Natural killer cell treated with Interleukin-12 subunit alpha and Interleukin-12 subunit beta and Interleukin-15 and Interleukin-18, amount 100 ng/mL, for 72 hours (primary cell): ENCODE data around the gene P2RX7. TPM values are rescaled to one million over a fixed set of nuclear protein-coding genes. Genes with fewer than 3 reads are reported as not detected.

Experiments used
- ATAC-seq, 2 donors: fragments of 150-1000 bp; cut with Tn5 transposase in 1 of 2; sonication (Bioruptor Pico), chemical (Tn5 transposase) in 1 of 2; 2 replicates each; pipeline ENCODE4 v1.10.0; 2021
- DNase-seq: peaks from one replicate; pipeline ENCODE4 v3.0.0; 2022; ENCODE audit warnings: low spot score
- H3K27ac Mint-ChIP-seq, 2 donors: 1 replicate in 1 of 2; 2 replicates in 1 of 2; pipeline ENCODE4 v1.8.0; 2022; ENCODE audit warnings: mixed read lengths in 2 of 2, mild to moderate bottlenecking in 1 of 2, moderate library complexity in 1 of 2
- H3K27me3 Mint-ChIP-seq, 2 donors: 1 replicate in 1 of 2; 2 replicates in 1 of 2; pipeline ENCODE4 v1.8.0; 2022; ENCODE audit warnings: mixed read lengths in 2 of 2
- H3K36me3 Mint-ChIP-seq: one replicate; pipeline ENCODE4 v1.8.0; 2022; ENCODE audit warnings: mixed read lengths
- H3K4me1 Mint-ChIP-seq, 2 donors: 1 replicate in 1 of 2; 2 replicates in 1 of 2; pipeline ENCODE4 v1.8.0; 2022; ENCODE audit warnings: low read depth in 2 of 2, mixed read lengths in 2 of 2, mild to moderate bottlenecking in 1 of 2
- H3K4me3 Mint-ChIP-seq: one replicate; pipeline ENCODE4 v1.8.0; 2022; ENCODE audit warnings: mixed read lengths
- H3K9me3 Mint-ChIP-seq: 2 replicates; pipeline ENCODE4 v1.8.0; 2022; ENCODE audit warnings: mixed read lengths
- total RNA-seq, 2 donors: library from RNA; stranded (reverse); gene quantifications; one replicate each; pipeline ENCODE4 v1.2.3, GENCODE V29; 2022

P2RX7 gene
- total RNA-seq, 2 donors from 2014 or later, result 20.2 to 46.6 TPM

DNA sequence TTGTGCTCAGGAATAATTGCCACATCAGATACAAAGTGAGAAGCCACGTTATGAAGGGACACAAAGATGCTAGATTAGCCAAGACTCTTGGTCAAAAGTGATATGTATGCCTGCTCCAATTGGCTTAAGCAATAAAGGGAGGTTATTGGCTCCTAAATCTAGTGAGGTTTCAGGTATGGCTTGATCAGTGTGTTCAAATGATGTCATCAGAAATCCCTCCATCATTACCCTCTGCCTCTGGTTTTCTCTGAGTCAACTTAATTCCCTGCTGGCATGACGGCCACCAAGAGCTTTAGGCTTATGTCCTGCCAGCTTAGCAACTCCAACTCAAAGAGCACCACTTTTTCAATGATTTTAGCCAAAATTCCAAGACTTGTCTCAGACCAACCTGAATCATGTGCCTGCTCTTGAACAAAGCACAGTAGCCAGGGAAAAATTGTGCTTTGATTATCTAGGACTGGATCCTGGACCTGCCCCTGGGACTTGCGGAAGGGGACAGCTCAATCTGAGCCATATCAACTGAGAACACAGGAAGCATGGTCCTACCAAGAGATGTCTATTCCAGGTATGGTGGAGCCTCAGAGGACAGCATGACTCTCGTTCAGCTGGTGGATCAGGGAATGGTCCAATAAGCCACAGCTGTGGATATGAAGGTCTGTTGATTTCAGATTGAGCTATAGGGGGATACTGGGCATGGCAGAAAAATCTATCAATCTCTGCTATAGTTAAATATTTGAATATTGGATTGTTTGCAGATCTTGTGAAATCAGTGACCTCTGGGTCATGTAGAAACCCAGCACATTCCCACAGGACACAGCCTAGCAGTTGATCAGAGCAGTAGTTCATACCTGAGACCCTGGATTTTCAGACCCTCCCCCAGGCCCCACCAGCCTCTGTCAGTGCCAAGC lies 16.1 kb upstream of the P2RX7 start:
- no peak overlapping the region for H3K4me3 Mint-ChIP-seq
- H3K36me3 Mint-ChIP-seq, result no peaks in the 10 kb centered on the region
- no peak overlapping the region for H3K27ac Mint-ChIP-seq
- H3K27me3 Mint-ChIP-seq, result no peaks in the 10 kb centered on the region
- DNase-seq (no peak), ATAC-seq (no peak)
- no peaks in the 10 kb centered on the region for H3K9me3 Mint-ChIP-seq
- peaks cover 0 to 7% of the 10 kb centered on the region in 2 donors for H3K4me1 Mint-ChIP-seq

DNA sequence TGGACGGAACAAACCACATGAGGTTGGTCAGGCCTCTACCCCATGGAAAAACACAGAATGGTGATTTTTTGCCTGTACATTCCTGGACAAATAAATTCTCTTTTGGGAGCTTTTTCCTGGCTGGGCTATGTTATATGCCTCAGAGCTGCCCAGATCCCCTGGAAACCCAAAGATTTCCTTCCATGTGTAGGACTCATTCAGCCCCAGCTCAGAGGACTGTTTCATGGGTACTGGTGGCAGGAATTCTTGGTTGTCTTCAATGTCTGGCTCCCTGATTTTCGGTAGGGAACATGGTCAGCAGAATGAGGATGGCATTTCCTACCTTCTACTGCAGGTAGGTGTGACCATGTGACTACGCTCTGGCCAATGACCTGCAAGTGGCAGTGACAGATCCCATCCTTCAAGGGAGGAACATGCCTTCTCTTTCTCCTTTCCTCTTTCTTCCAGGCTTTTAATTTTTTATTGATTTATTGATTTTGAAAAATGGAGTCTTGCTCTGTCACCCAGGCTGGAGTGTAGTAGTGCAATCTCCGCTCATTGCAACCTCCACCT lies 15.4 kb upstream of the P2RX7 start:
- DNase-seq (no peak), ATAC-seq (no peak)
- H3K9me3 Mint-ChIP-seq, result no peaks in the 10 kb centered on the region
- no peak overlapping the region for H3K4me3 Mint-ChIP-seq
- no peaks in the 10 kb centered on the region for H3K27me3 Mint-ChIP-seq
- H3K36me3 Mint-ChIP-seq, result no peaks in the 10 kb centered on the region
- no peak overlapping the region for H3K27ac Mint-ChIP-seq
- peaks cover 0 to 7% of the 10 kb centered on the region in 2 donors for H3K4me1 Mint-ChIP-seq

DNA sequence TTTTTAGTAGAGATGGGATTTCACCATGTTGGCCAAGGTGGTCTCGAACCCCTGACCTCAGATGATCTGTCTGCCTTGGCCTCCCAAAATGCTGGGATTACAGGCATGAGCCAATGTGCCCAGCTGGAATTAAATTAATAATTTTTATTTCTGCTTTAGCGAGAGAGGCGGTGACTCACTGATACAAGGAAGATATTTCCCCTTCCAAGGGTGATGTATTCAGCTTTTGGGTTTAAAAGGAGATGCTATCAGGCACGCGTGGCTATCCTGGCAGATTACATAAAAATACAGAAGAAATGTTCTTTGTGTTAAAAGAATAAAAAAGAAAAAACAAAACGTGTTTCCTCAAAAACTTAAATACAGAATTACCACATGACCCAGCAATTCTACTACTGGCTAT lies 12.4 kb upstream of the P2RX7 start:
- Mint-ChIP-seq H3K36me3 (no peaks in the 10 kb centered on the region), H3K27me3 (peaks cover 0 to 2% of the 10 kb centered on the region in 2 donors), H3K27ac (peak overlapping the region in 1 of 2 donors; percentile 7), H3K4me3 (no peak overlapping the region), H3K9me3 (peaks cover 5% of the 10 kb centered on the region), H3K4me1 (peaks cover 15 to 16% of the 10 kb centered on the region in 2 donors)
- no peak for DNase-seq
- ATAC-seq, result no peak

DNA sequence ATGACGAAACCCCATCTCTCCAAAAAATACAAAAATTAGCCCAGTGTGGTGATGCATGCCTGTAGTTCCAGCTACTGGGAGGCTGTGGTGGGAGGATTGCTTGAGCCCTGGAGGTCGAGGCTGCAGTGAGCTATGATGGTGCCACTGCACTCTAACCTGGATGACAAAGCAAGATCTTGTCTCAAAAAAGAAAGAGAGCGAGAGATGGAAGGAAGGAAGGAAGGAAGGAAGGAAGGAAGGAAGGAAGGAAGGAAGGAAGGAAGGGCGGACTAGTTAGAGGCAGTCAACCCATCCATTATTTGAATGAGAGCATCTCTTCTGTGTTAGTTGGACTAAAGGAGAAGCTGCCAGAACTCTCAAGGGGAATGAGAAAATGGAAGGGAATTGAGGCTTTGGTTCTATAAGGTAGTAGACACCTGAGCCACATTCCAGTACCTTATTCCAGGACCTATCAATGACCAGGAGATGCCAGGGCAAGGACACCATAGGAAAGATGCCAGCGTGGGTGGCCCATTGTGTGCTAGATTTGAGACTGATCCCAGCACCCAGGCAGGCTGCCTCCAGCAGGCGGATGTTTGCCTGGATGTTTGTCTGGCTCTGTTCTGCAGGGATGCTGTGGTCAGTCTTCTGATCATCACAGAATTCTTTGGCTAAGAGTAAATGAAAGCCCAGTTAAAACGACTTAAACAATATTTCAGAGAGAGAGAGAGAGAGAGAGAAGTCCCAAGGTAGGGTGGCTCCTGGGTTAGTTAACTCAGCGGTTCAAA lies 11.5 kb upstream of the P2RX7 start:
- H3K27ac Mint-ChIP-seq, result peak overlapping the region in 1 of 2 donors; percentile 7
- H3K4me3 Mint-ChIP-seq, result no peak overlapping the region
- H3K36me3 Mint-ChIP-seq, result no peaks in the 10 kb centered on the region
- peaks cover 18 to 19% of the 10 kb centered on the region in 2 donors for H3K4me1 Mint-ChIP-seq
- ATAC-seq (no peak), DNase-seq (no peak)
- H3K27me3 Mint-ChIP-seq, result peaks cover 0 to 2% of the 10 kb centered on the region in 2 donors
- H3K9me3 Mint-ChIP-seq, result peaks cover 5% of the 10 kb centered on the region

DNA sequence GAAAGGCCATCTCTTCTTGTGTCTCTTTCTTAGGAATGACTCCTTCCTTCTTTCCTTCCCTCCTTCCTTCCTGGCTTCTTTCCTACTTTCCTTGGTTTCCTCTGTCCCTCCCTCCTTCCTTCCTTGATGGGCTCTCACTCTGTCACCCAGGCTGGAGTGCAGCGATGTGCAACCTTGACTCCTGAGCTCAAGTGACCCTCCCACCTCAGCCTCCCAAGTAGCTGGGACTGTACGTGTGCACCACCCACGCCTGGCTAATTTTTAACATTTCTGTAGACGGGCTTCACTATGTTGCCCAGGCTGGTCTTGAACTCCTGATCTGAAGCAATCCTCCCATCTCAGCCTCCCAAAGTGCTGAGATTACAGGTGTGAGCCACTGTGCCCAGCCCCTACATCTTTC lies 10.9 kb upstream of the P2RX7 start:
- no peak for ATAC-seq
- H3K9me3 Mint-ChIP-seq, result peaks cover 5% of the 10 kb centered on the region
- H3K4me1 Mint-ChIP-seq, result peaks cover 19 to 21% of the 10 kb centered on the region in 2 donors
- H3K27me3 Mint-ChIP-seq, result peaks cover 0 to 2% of the 10 kb centered on the region in 2 donors
- no peaks in the 10 kb centered on the region for H3K36me3 Mint-ChIP-seq
- peak overlapping the region in 1 of 2 donors; percentile 7 for H3K27ac Mint-ChIP-seq
- H3K4me3 Mint-ChIP-seq, result no peak overlapping the region
- no peak for DNase-seq

DNA sequence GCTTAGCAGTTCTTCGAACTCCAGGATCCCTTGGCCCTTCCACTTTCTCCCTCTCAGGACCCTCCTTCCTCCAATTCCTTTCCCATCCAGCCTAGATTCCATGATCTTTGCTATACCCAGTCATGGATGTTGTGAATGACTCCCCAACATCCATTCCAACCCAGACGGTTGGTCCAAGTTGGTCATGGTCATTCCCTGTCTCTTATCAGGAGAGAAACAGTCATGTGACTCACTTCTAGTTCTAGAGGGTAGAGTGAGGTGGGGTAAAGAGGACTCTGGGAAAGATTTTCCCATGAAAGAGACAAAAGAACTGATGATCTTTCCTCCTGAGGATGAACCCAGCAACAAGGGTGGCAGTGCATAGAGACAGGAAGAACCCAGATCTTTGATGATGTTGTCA lies 9.2 kb upstream of the P2RX7 start:
- Mint-ChIP-seq H3K4me3 (no peak overlapping the region), H3K9me3 (peaks cover 5% of the 10 kb centered on the region), H3K27ac (peak overlapping the region in 1 of 2 donors; percentile 8)

DNA sequence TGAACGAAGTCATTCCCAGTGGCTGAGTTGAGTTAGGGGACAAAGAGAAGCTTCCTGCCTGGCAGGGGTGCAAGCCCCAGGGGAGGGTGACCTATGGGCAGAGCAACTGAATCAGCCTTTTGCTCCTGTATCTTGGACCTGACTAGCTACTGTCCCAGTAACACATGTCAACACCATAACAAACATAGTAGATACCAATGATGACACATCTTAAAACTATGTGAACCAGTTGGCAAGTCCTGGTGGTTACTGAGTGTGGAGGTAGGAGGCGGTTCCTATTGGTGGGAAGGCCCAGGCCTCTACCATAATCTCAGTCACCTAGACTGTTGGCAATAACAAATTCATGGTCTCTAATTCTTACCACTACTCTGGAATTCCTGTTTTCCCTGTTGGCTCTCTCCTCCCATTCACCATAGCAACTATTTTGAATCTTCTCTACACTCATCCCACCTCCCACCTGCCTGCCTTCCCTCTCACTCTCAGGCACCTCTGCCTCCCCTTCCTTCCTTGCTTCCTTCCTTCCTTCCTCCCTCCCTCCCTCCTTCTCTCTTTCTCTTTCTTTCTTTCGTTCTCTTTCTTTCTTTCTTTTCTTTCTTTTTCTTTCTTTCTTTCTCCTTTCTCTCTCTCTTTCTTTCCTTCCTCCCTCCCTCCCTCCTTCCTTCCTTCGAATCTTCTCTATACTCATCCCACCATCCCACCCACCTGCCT lies 8.1 kb upstream of the P2RX7 start:
- Mint-ChIP-seq H3K4me3 (no peak overlapping the region), H3K36me3 (peaks cover 3% of the 10 kb centered on the region), H3K4me1 (peaks cover 37 to 40% of the 10 kb centered on the region in 2 donors), H3K9me3 (peaks cover 6% of the 10 kb centered on the region), H3K27ac (peak overlapping the region; percentile 24 to 79), H3K27me3 (peaks cover 0 to 2% of the 10 kb centered on the region in 2 donors)
- DNase-seq, result no peak
- ATAC-seq, result peak in 1 of 2 donors; percentile 46

More for the DNA sequence above, 9.2 kb upstream of the P2RX7 start:
- Mint-ChIP-seq H3K36me3 (no peaks in the 10 kb centered on the region), H3K4me1 (peaks cover 30 to 32% of the 10 kb centered on the region in 2 donors), H3K27me3 (peaks cover 0 to 2% of the 10 kb centered on the region in 2 donors)
- DNase-seq, result no peak
- no peak for ATAC-seq

DNA sequence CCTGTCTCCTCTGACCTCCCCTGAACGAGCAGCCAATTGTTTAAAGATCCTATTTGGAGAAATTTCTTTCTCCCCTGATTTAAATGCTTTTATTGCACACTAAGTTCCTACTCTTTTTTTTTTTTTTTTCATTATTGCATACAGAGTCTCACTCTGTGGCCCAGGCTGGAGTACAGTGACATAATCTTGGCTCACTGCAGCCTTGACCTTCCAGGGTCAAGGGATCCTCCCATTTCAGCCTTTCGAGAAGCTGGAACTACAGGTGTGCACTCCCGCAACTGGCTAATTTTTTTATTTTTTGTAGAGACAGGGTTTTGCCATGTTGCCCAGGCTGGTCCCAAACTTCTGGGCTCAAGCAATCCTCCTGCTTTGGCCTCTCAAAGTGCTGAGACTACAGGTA lies 5.2 kb upstream of the P2RX7 start:
- H3K27me3 Mint-ChIP-seq, result peaks cover 0 to 2% of the 10 kb centered on the region in 2 donors
- H3K27ac Mint-ChIP-seq, result peak overlapping the region; percentile 95 to 96
- peaks cover 8% of the 10 kb centered on the region for H3K9me3 Mint-ChIP-seq
- ATAC-seq (no peak), DNase-seq (no peak)
- H3K4me1 Mint-ChIP-seq, result peaks cover 62 to 66% of the 10 kb centered on the region in 2 donors
- no peak overlapping the region for H3K4me3 Mint-ChIP-seq
- H3K36me3 Mint-ChIP-seq, result peaks cover 7% of the 10 kb centered on the region

DNA sequence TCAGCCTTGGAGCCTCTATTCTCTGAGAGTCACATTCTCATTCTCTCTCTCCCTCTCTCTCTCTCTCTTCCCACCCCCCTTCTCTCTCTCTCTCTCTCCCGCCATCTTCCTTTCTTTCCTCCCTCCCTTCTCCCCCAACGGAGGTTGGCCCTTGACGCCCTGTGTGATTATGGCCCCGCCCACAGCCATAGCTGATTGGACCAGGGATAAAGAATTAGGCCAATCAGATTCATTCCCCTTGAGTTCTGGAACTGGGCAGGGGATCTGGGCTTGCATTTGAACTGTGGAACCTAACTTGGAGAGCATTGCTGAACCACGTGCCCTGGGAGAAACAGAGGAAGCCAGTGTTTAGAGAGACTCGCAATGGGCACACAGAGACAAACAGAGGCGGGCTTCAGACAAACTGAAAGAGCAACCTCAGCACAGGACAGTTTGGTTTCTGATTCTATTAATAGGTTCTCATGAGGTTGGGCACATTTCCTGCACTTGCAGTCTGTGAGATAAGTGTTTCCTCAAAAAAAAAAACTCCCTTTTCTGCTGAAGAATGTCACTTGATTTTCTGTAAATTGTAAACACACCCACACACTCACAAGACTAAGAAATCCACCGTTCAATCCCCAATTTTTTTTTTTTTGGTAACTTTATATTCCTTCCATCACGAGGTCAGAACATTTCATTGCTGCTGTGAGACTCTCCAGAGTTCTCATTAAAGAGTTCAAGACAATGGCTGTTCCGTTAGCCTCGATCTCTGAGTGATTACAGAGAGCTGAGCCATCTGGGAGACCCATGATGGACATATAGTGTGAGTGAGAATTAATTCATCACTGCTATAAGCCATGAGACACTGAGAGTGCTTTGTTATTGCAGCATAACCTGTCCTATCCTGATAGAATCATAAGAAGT lies 3.5 kb upstream of the P2RX7 start:
- Mint-ChIP-seq H3K9me3 (peaks cover 3% of the 10 kb centered on the region), H3K27me3 (no peaks in the 10 kb centered on the region), H3K4me1 (peaks cover 72 to 78% of the 10 kb centered on the region in 2 donors), H3K4me3 (peak overlapping the region; percentile 92), H3K27ac (peak overlapping the region; percentile 95 to 96), H3K36me3 (peaks cover 9% of the 10 kb centered on the region)
- ATAC-seq, result peak; percentile 90 to 92
- DNase-seq, result peak; percentile 90

DNA sequence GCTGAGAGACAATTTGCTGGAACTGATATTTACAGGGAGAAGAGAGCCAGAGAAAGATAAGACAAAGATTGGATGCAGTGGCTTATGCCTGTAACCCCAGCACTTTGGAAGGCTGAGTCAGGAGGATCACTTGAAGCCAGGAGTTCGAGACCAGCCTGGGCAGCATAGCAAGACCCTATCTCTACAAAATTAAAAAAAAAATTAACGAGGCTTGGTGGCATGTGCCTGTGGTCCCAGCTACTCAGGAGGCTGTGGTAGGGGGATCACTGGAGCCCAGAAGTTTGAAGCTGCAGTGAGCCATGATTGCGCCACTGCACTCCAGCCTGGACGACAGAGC lies 2.9 kb upstream of the P2RX7 start:
- Mint-ChIP-seq H3K27me3 (no peaks in the 10 kb centered on the region), H3K36me3 (peaks cover 13% of the 10 kb centered on the region), H3K4me3 (peak overlapping the region; percentile 92), H3K9me3 (peaks cover 3% of the 10 kb centered on the region), H3K27ac (peak overlapping the region; percentile 95 to 96), H3K4me1 (peaks cover 72 to 78% of the 10 kb centered on the region in 2 donors)
- DNase-seq (no peak), ATAC-seq (no peak)

DNA sequence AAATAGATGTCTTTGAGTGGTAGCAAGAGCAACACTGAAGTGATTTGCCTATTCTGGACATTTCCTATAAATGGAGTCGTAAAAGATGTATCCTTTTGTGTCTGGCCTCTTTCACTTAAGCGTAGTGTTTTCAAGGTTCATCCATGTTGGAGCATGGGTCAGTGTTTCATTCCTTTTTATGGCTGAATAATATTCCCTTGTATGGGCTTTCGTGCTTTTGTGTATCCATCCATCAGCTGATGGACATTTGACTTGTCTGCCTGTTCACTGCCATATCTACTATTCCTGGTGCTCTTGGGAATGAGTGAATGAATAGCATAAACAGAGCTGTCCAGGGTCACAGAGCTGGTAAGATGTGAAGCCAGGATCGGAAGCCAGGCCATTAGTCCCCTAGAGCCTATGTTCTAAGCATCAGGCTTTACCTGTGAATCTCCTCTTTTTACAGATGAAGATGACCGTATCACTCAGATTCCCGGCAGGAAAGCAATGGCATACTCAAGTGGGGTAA lies 1.8 kb upstream of the P2RX7 start:
- DNase-seq, result no peak
- Mint-ChIP-seq H3K27me3 (no peaks in the 10 kb centered on the region), H3K27ac (peak overlapping the region; percentile 95 to 96), H3K4me1 (peaks cover 69 to 70% of the 10 kb centered on the region in 2 donors), H3K4me3 (no peak overlapping the region), H3K36me3 (peaks cover 13% of the 10 kb centered on the region), H3K9me3 (peaks cover 3% of the 10 kb centered on the region)
- ATAC-seq, result no peak

DNA sequence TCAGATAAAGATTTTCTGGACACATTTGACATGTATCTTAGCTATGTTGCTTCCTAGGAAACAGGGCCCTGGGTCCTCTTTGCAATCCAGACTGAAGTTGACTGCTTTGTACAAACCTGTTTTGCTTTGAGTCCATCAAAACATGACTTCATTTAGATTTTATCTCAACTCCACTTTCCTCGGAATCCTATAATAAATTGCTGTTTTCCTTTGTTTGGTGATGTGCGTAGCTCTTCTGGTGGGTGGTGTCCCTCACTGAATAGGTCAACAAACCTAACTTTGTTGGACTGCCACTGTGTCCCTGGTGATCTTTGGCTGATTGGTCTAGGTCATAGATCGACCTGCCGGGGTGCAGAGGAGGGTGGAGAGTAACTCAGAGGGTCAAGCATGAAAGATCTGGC lies 735 bp upstream of the P2RX7 start:
- DNase-seq, result no peak
- H3K27ac Mint-ChIP-seq, result peak overlapping the region; percentile 95 to 96
- no peak for ATAC-seq
- H3K4me3 Mint-ChIP-seq, result peak overlapping the region; percentile 92
- peaks cover 13% of the 10 kb centered on the region for H3K36me3 Mint-ChIP-seq
- peaks cover 3% of the 10 kb centered on the region for H3K9me3 Mint-ChIP-seq
- H3K27me3 Mint-ChIP-seq, result no peaks in the 10 kb centered on the region
- peaks cover 64 to 70% of the 10 kb centered on the region in 2 donors for H3K4me1 Mint-ChIP-seq
